GM18517 (cell line): ENCODE results near the gene NPIPA5.
"Not testable (repeated sequence)": the region's sequence is repeated elsewhere in the genome, so short reads cannot be mapped to it uniquely, and the experiment has no call there.

Experiments used
- ATAC-seq: cut with Tn5 transposase; IDR thresholded peaks from one replicate; pipeline ENCODE4 v1.9.1; 2021; ENCODE audit warnings: mild to moderate bottlenecking, moderate library complexity; ENCODE audit not compliant: unreplicated experiment

The NPIPA5 gene

GRCh38 chr16:15378194-15378593 is at the start of gene NPIPA5:
Gene NPIPA5 (minus strand): TSS chr16:15378294. CDS start chr16:15378294, 0 bp downstream.
- ATAC-seq: not testable (repeated sequence)

GRCh38 chr16:15427648-15428239 is 49.6 kb upstream of the NPIPA5 start:
- ATAC-seq: no peak

- ATAC-seq: no peak
Observed at GRCh38 chr16:15426796-15427195, 48.7 kb upstream of the NPIPA5 start.

- no peak for ATAC-seq
Observed at GRCh38 chr16:15425861-15426260, 47.8 kb upstream of the NPIPA5 start.

GRCh38 chr16:15422222-15422621 is 44.1 kb upstream of the NPIPA5 start:
- no peak for ATAC-seq

- ATAC-seq: not testable (repeated sequence)
Observed at GRCh38 chr16:15421696-15422095, 43.6 kb upstream of the NPIPA5 start.

- no peak for ATAC-seq
Observed at GRCh38 chr16:15418206-15418605, 40.1 kb upstream of the NPIPA5 start.

GRCh38 chr16:15417197-15417596 is 39.1 kb upstream of the NPIPA5 start:
- no peak for ATAC-seq

GRCh38 chr16:15415511-15415985 is 37.5 kb upstream of the NPIPA5 start:
- no peak for ATAC-seq

- not testable (repeated sequence) for ATAC-seq
Observed at GRCh38 chr16:15409476-15409875, 31.4 kb upstream of the NPIPA5 start.

- ATAC-seq: not testable (repeated sequence)
Observed at GRCh38 chr16:15407756-15408155, 29.7 kb upstream of the NPIPA5 start.

GRCh38 chr16:15404792-15405191 is 26.7 kb upstream of the NPIPA5 start:
- no peak for ATAC-seq

- not testable (repeated sequence) for ATAC-seq
Observed at GRCh38 chr16:15404091-15404490, 26.0 kb upstream of the NPIPA5 start.

GRCh38 chr16:15403392-15403995 is 25.4 kb upstream of the NPIPA5 start:
- no peak for ATAC-seq

- ATAC-seq: no peak
Observed at GRCh38 chr16:15401972-15402371, 23.9 kb upstream of the NPIPA5 start.

- ATAC-seq: not testable (repeated sequence)
Observed at GRCh38 chr16:15400314-15400713, 22.2 kb upstream of the NPIPA5 start.

- ATAC-seq: no peak
Observed at GRCh38 chr16:15399317-15399716, 21.2 kb upstream of the NPIPA5 start.

GRCh38 chr16:15398618-15399316 is 20.7 kb upstream of the NPIPA5 start:
- ATAC-seq: no peak

- ATAC-seq: no peak
Observed at GRCh38 chr16:15396948-15397594, 19.0 kb upstream of the NPIPA5 start.

GRCh38 chr16:15396509-15396829 is 18.4 kb upstream of the NPIPA5 start:
- ATAC-seq: not testable (repeated sequence)

GRCh38 chr16:15395631-15396508 is 17.8 kb upstream of the NPIPA5 start, which contains the start of gene MPV17L:
Gene MPV17L (plus strand): TSS chr16:15395754. CDS start chr16:15395898, 144 bp downstream.
- ATAC-seq: not testable (repeated sequence)
